Spleen (tissue), 11 donors: ENCODE data around the gene AR. TPM values are rescaled to one million over a fixed set of nuclear protein-coding genes. Genes with fewer than 3 reads are reported as not detected.

Source experiments
- DNase-seq: peaks from one replicate; pipeline ENCODE4 v3.0.0-alpha.2; 2020
- H3K27ac ChIP-seq, 8 donors: fragments of 200-600 bp; sonication (generic) in 7 of 8; 1 replicate in 4 of 8; 2 replicates in 4 of 8; pipeline versions ENCODE4 v1.5.0 to v1.8.0; 2016 to 2021; ENCODE audit warnings: inconsistent platforms in 4 of 8, mild to moderate bottlenecking in 4 of 8, moderate library complexity in 1 of 8
- H3K27me3 ChIP-seq, 7 donors: fragments of 200-600 bp; sonication (generic) in 6 of 7; replicated peaks in 1 of 7; 1 replicate in 4 of 7; 2 replicates in 3 of 7; pipeline versions ENCODE4 v1.5.0 to v1.8.0; 2016 to 2021; ENCODE audit warnings: inconsistent platforms in 3 of 7, mild to moderate bottlenecking in 1 of 7
- H3K36me3 ChIP-seq, 6 donors: fragments of 200-600 bp; sonication (generic) in 5 of 6; 1 replicate in 4 of 6; 2 replicates in 2 of 6; pipeline versions ENCODE4 v1.5.0 to v1.8.0; 2016 to 2021; ENCODE audit warnings: inconsistent platforms in 2 of 6
- H3K4me1 ChIP-seq, 6 donors: fragments of 200-600 bp; sonication (generic) in 5 of 6; 1 replicate in 3 of 6; 2 replicates in 3 of 6; pipeline versions ENCODE4 v1.5.0 to v1.8.0; 2016 to 2021; ENCODE audit warnings: inconsistent platforms in 3 of 6
- H3K4me3 ChIP-seq, 8 donors: fragments of 200-600 bp; sonication (generic) in 7 of 8; 1 replicate in 4 of 8; 2 replicates in 4 of 8; pipeline versions ENCODE4 v1.5.0 to v1.8.0; 2016 to 2021; ENCODE audit warnings: inconsistent platforms in 4 of 8, mild to moderate bottlenecking in 4 of 8, moderate library complexity in 2 of 8
- H3K9me3 ChIP-seq, 8 donors: fragments of 200-600 bp; sonication (generic) in 7 of 8; 1 replicate in 4 of 8; 2 replicates in 4 of 8; pipeline versions ENCODE4 v1.5.0 to v1.8.0; 2016 to 2021; ENCODE audit warnings: inconsistent platforms in 4 of 8
- CTCF ChIP-seq, 11 experiments: fragments of 200-600 bp in 7 of 11; fragments of 450-650 bp in 4 of 11; sonication (generic) in 4 of 11; IDR thresholded peaks in 8 of 11; conservative IDR thresholded peaks in 3 of 11; 1 replicate in 7 of 11; 2 replicates in 4 of 11; pipeline versions ENCODE4 v1.4.0 to v1.8.0; 2016 to 2021; ENCODE audit warnings: antibody characterized with exemption in 11 of 11, inconsistent platforms in 4 of 11, mild to moderate bottlenecking in 1 of 11
- POLR2A ChIP-seq, 3 donors: fragments of 450-650 bp; IDR thresholded peaks; one replicate each; pipeline ENCODE4 v1.5.1; 2017; ENCODE audit warnings: antibody characterized with exemption in 3 of 3, mild to moderate bottlenecking in 1 of 3
- POLR2AphosphoS5 ChIP-seq, 3 donors: sonication (generic); formaldehyde crosslinking; IDR thresholded peaks; one replicate each; pipeline ENCODE4 v1.5.1; 2017; ENCODE audit warnings: antibody characterized with exemption in 3 of 3
- WGBS, 5 donors: extraction: QIAGEN DNeasy Blood & Tissue Kit in 3 of 5; methylation state at CpG; one replicate each; pipeline versions ENCODE4 v1.1.5 to v1.1.7; 2013 to 2018; 5-methylcytosine and 5-hydroxymethylcytosine counted together
- intact Hi-C: fragments of 100-400 bp; cut with DNase I; formaldehyde crosslinking; loops from one replicate; pipeline ENCODE4 v1.15.0; 2023; ENCODE audit warnings: low total_unique reads
- polyA plus RNA-seq, 3 donors: library from polyadenylated mRNA; stranded (reverse); fragments of 200-250 nt; gene quantifications; one replicate each; pipeline ENCODE4 v1.2.1, GENCODE V29; 2013
- total RNA-seq, 7 donors: library from RNA; depleted of rRNA in 3 of 7; stranded (reverse); fragments of >200 nt in 3 of 7; fragmentation: NEBNext Ultra II Directional in 4 of 7; extraction: Animal tissue kit (Norgen Biotek cat#: 25700) in 4 of 7; gene quantifications; one replicate each; pipeline versions ENCODE4 v1.1.0 to v1.2.1, GENCODE V29; 2016 to 2021
- donor health status: healthy with polysubstance abuse.
- donor health status: DM: no; HTN: no; CAD: no; lungs with moderate emphysema.
- donor health status: DM: no; HTN: no; CAD: no.
- donor health status: Bipolar disorder and iron deficiency.
- donor health status: healthy.
- donor health status: DM: no; HTN: no; CAD: no.
- donor health status: DM: yes; HTN: yes; CAD: no.

Gene AR
- total and polyA plus RNA-seq, 10 donors = 0.13 to 10.1 (median 1.9) TPM

- 57 to 92% (median 74%) methylated on average over 3 of the region's 3 CpGs for WGBS, 5 donors
- H3K36me3 ChIP-seq = no peaks in the 10 kb centered on the region
- intact Hi-C loops = no loop called here
- peaks cover 0 to 6% (median 0%) of the 10 kb centered on the region in 7 donors for H3K27me3 ChIP-seq
- DNase-seq = no peak
- H3K27ac ChIP-seq = no peak overlapping the region
- H3K4me3 ChIP-seq = no peak overlapping the region
- H3K9me3 ChIP-seq = no peaks in the 10 kb centered on the region
- no peaks in the 10 kb centered on the region for H3K4me1 ChIP-seq
- TF ChIP-seq POLR2A (IDR thresholded peaks at IDR 0.05) (no peak), CTCF (IDR thresholded peaks at IDR 0.05 in 8 of 11, conservative IDR thresholded peaks at IDR 0.05 in 3 of 11) (no peak), POLR2AphosphoS5 (IDR thresholded peaks at IDR 0.05) (no peak)
These were observed 41.6 kb downstream of the AR start for GRCh38 chrX:67585401-67585800.

- intact Hi-C loops = no loop called here
- 74 to 96% (median 85%) methylated on average over 3 of the region's 3 CpGs for WGBS, 5 donors
- Histone ChIP-seq H3K36me3 (no peaks in the 10 kb centered on the region), H3K4me1 (no peaks in the 10 kb centered on the region), H3K4me3 (no peak overlapping the region), H3K27me3 (peaks cover 0 to 6% (median 0%) of the 10 kb centered on the region in 7 donors), H3K27ac (no peak overlapping the region), H3K9me3 (no peaks in the 10 kb centered on the region)
- TF ChIP-seq POLR2AphosphoS5 (IDR thresholded peaks at IDR 0.05) = no peak
- TF ChIP-seq CTCF (IDR thresholded peaks at IDR 0.05 in 8 of 11, conservative IDR thresholded peaks at IDR 0.05 in 3 of 11) = no peak
- no peak for TF ChIP-seq POLR2A (IDR thresholded peaks at IDR 0.05)
- no peak for DNase-seq
These were observed 44.3 kb downstream of the AR start for GRCh38 chrX:67587946-67588624.

- 21 to 66% (median 51%) methylated on average over 3 of the region's 3 CpGs for WGBS, 5 donors
- no peak for DNase-seq
- H3K27ac ChIP-seq = no peak overlapping the region
- H3K4me1 ChIP-seq = no peaks in the 10 kb centered on the region
- intact Hi-C loops = no loop called here
- no peaks in the 10 kb centered on the region for H3K9me3 ChIP-seq
- TF ChIP-seq POLR2AphosphoS5 (IDR thresholded peaks at IDR 0.05) = no peak
- TF ChIP-seq CTCF (IDR thresholded peaks at IDR 0.05 in 8 of 11, conservative IDR thresholded peaks at IDR 0.05 in 3 of 11) = no peak
- no peak for TF ChIP-seq POLR2A (IDR thresholded peaks at IDR 0.05)
- H3K27me3 ChIP-seq = no peaks in the 10 kb centered on the region
- H3K4me3 ChIP-seq = no peak overlapping the region
- no peaks in the 10 kb centered on the region for H3K36me3 ChIP-seq
These were observed 53.3 kb downstream of the AR start for GRCh38 chrX:67596839-67597790.

GRCh38 chrX:67599532-67599931 is 55.7 kb downstream of the AR start:
- DNase-seq = no peak
- Histone ChIP-seq H3K4me3 (no peak overlapping the region), H3K9me3 (no peaks in the 10 kb centered on the region), H3K27ac (no peak overlapping the region), H3K4me1 (peaks cover 0 to 3% (median 0%) of the 10 kb centered on the region in 6 donors), H3K36me3 (no peaks in the 10 kb centered on the region), H3K27me3 (no peaks in the 10 kb centered on the region)
- WGBS, 5 donors = 78 to 96% (median 93%) methylated on average over 3 of the region's 3 CpGs
- intact Hi-C loops = no loop called here
- TF ChIP-seq POLR2A (IDR thresholded peaks at IDR 0.05) (no peak), CTCF (IDR thresholded peaks at IDR 0.05 in 8 of 11, conservative IDR thresholded peaks at IDR 0.05 in 3 of 11) (no peak), POLR2AphosphoS5 (IDR thresholded peaks at IDR 0.05) (no peak)
